MM.1S (cell line): Measurements from ENCODE around the gene C19orf25.

Experiments used
- DNase-seq: peaks from one replicate; pipeline ENCODE4 v3.0.0-alpha.2; 2015
- H2AFZ ChIP-seq: fragments of 300-600 bp; sonication (generic); 2 replicates; pipeline ENCODE4 v1.6.0; 2016; ENCODE audit warnings: antibody characterized with exemption, low read length
- H3F3A ChIP-seq: fragments of 300-600 bp; sonication (generic); 2 replicates; pipeline ENCODE4 v1.6.1; 2016; ENCODE audit warnings: mild to moderate bottlenecking, antibody characterized with exemption, low read length, moderate library complexity, mixed read lengths; ENCODE audit not compliant: insufficient read depth
- H3K27ac ChIP-seq: fragments of 300-600 bp; sonication (generic); 2 replicates; pipeline ENCODE4 v1.5.1; 2016; ENCODE audit warnings: mild to moderate bottlenecking, low read length
- H3K27me3 ChIP-seq: fragments of 300-600 bp; sonication (generic); replicated peaks from 2 replicates; pipeline ENCODE4 v1.6.0; 2016; ENCODE audit warnings: low read length; ENCODE audit not compliant: insufficient read depth
- H3K36me3 ChIP-seq: fragments of 300-600 bp; sonication (generic); replicated peaks from 2 replicates; pipeline ENCODE4 v1.6.1; 2016; ENCODE audit warnings: mild to moderate bottlenecking, low read length, mixed read lengths; ENCODE audit not compliant: insufficient read depth
- H3K4me1 ChIP-seq: fragments of 300-600 bp; sonication (generic); 2 replicates; pipeline ENCODE4 v1.6.1; 2016; ENCODE audit warnings: low read length, mixed read lengths
- H3K4me2 ChIP-seq: fragments of 300-600 bp; sonication (generic); 2 replicates; pipeline ENCODE4 v1.6.0; 2016; ENCODE audit warnings: low read depth, low read length
- H3K4me3 ChIP-seq: fragments of 300-600 bp; sonication (generic); 2 replicates; pipeline ENCODE4 v1.5.1; 2016; ENCODE audit warnings: low read length, mixed read lengths
- H3K79me2 ChIP-seq: fragments of 300-600 bp; sonication (generic); 2 replicates; pipeline ENCODE4 v1.6.1; 2016; ENCODE audit warnings: mixed run types, low read length, mixed read lengths
- H3K9ac ChIP-seq: fragments of 300-600 bp; sonication (generic); 2 replicates; pipeline ENCODE4 v1.6.1; 2016; ENCODE audit warnings: low read length, mixed read lengths
- H3K9me2 ChIP-seq: fragments of 300-600 bp; sonication (generic); replicated peaks from 2 replicates; pipeline ENCODE4 v1.6.1; 2016; ENCODE audit warnings: mild to moderate bottlenecking, low read length, mixed read lengths; ENCODE audit not compliant: insufficient read depth
- H3K9me3 ChIP-seq: fragments of 300-600 bp; sonication (generic); replicated peaks from 2 replicates; pipeline ENCODE4 v1.6.1; 2016; ENCODE audit warnings: mild to moderate bottlenecking, low read length, mixed read lengths; ENCODE audit not compliant: insufficient read depth
- H4K20me1 ChIP-seq: fragments of 300-600 bp; sonication (generic); 2 replicates; pipeline ENCODE4 v1.6.1; 2016; ENCODE audit warnings: mild to moderate bottlenecking, low read length, moderate library complexity, mixed read lengths; ENCODE audit not compliant: insufficient read depth
- CTCF ChIP-seq: fragments of 300-600 bp; sonication (generic); IDR thresholded peaks from 2 replicates; pipeline ENCODE4 v1.5.1; 2016; ENCODE audit warnings: antibody characterized with exemption, low read length, mixed read lengths
- EZH2 ChIP-seq: fragments of 300-600 bp; sonication (generic); optimal IDR thresholded peaks from 2 replicates; pipeline ENCODE3; 2017; ENCODE audit warnings: low read depth, mild to moderate bottlenecking, antibody characterized with exemption, low read length, mixed read lengths
- EZH2phosphoT487 ChIP-seq: fragments of 300-600 bp; sonication (generic); IDR thresholded peaks from 2 replicates; pipeline ENCODE4 v1.6.1; 2018; ENCODE audit warnings: antibody characterized with exemption, low read length

Gene C19orf25

GRCh38 chr19:1486720-1487575 is 7.9 kb upstream of the C19orf25 start:
- TF ChIP-seq CTCF (no peak), EZH2phosphoT487 (no peak), EZH2 (no peak)
- no peak overlapping the region for H3K4me2 ChIP-seq
- no peaks in the 10 kb centered on the region for H3K36me3 ChIP-seq

GRCh38 chr19:1483979-1484428 is 5.0 kb upstream of the C19orf25 start:
- H3K9ac ChIP-seq = no peak overlapping the region
- H3K79me2 ChIP-seq = no peaks in the 10 kb centered on the region; the same call in 1 of the 2 replicates
- no peak for TF ChIP-seq EZH2phosphoT487
- TF ChIP-seq EZH2 = no peak
- TF ChIP-seq CTCF = no peak
- no peaks in the 10 kb centered on the region for H3K9me3 ChIP-seq
- no peaks in the 10 kb centered on the region for H4K20me1 ChIP-seq
- H3K36me3 ChIP-seq = no peaks in the 10 kb centered on the region
- H3K27me3 ChIP-seq = peaks cover 56% of the 10 kb centered on the region
- no peak overlapping the region for H3K27ac ChIP-seq
- no peak overlapping the region for H3K4me2 ChIP-seq
- H3K4me1 ChIP-seq = no peaks in the 10 kb centered on the region
- no peak overlapping the region for H3K4me3 ChIP-seq
- H2AFZ ChIP-seq = no peak overlapping the region
- no peaks in the 10 kb centered on the region for H3K9me2 ChIP-seq
- H3F3A ChIP-seq = no peaks in the 10 kb centered on the region
- no peak for DNase-seq

More at GRCh38 chr19:1486720-1487575, 7.9 kb upstream of the C19orf25 start:
- Histone ChIP-seq H4K20me1 (no peaks in the 10 kb centered on the region), H3K79me2 (no peaks in the 10 kb centered on the region), H3K27me3 (peaks cover 60% of the 10 kb centered on the region), H3K9me3 (no peaks in the 10 kb centered on the region), H3K9ac (no peak overlapping the region), H3K9me2 (no peaks in the 10 kb centered on the region), H3K4me3 (no peak overlapping the region), H3F3A (no peaks in the 10 kb centered on the region), H3K4me1 (peaks cover 10% of the 10 kb centered on the region), H2AFZ (no peak overlapping the region), H3K27ac (no peak overlapping the region)
- no peak for DNase-seq

GRCh38 chr19:1483131-1483978 is 4.3 kb upstream of the C19orf25 start:
- H3K4me2 ChIP-seq = no peak overlapping the region
- no peaks in the 10 kb centered on the region for H3K36me3 ChIP-seq
- no peaks in the 10 kb centered on the region for H3K9me3 ChIP-seq
- no peak overlapping the region for H3K4me3 ChIP-seq
- H3F3A ChIP-seq = no peaks in the 10 kb centered on the region
- peaks cover 6% of the 10 kb centered on the region for H3K79me2 ChIP-seq
- no peak overlapping the region for H2AFZ ChIP-seq
- no peaks in the 10 kb centered on the region for H3K9me2 ChIP-seq
- H3K4me1 ChIP-seq = no peaks in the 10 kb centered on the region
- TF ChIP-seq CTCF = no peak
- no peak for TF ChIP-seq EZH2
- TF ChIP-seq EZH2phosphoT487 = no peak
- peaks cover 50% of the 10 kb centered on the region for H3K27me3 ChIP-seq
- no peak for DNase-seq
- no peaks in the 10 kb centered on the region for H4K20me1 ChIP-seq
- no peak overlapping the region for H3K9ac ChIP-seq
- no peak overlapping the region for H3K27ac ChIP-seq
